SJCRH30 (cell line): ENCODE data around the gene ADGRF1. TPM values are rescaled to one million over a fixed set of nuclear protein-coding genes. Genes with fewer than 3 reads are reported as not detected.
"Not testable (repeated sequence)": the region's sequence is repeated elsewhere in the genome, so short reads cannot be mapped to it uniquely, and the experiment has no call there.

ENCODE experiments used
- DNase-seq, 2 experiments: peaks; one replicate each; pipeline ENCODE4 v3.0.0-alpha.2; 2015 to 2020
- H3K27ac ChIP-seq: fragments of 250-450 bp; sonication (Bioruptor Pico); 2 replicates; pipeline ENCODE4 v1.5.1; 2020; ENCODE audit warnings: mild to moderate bottlenecking, moderate library complexity
- H3K27me3 ChIP-seq: fragments of 250-450 bp; sonication (Bioruptor Pico); 2 replicates; pipeline ENCODE4 v1.5.1; 2020; ENCODE audit warnings: mild to moderate bottlenecking, moderate library complexity
- H3K36me3 ChIP-seq: fragments of 250-450 bp; sonication (Bioruptor Pico); 2 replicates; pipeline ENCODE4 v1.5.1; 2020; ENCODE audit warnings: mild to moderate bottlenecking, moderate library complexity
- H3K4me1 ChIP-seq: fragments of 250-450 bp; sonication (Bioruptor Pico); 2 replicates; pipeline ENCODE4 v1.5.1; 2020; ENCODE audit warnings: mild to moderate bottlenecking, moderate library complexity
- H3K4me3 ChIP-seq: fragments of 250-450 bp; sonication (Bioruptor Pico); 2 replicates; pipeline ENCODE4 v1.5.1; 2020; ENCODE audit warnings: mild to moderate bottlenecking, moderate library complexity
- H3K9me3 ChIP-seq: fragments of 250-450 bp; sonication (Bioruptor Pico); replicated peaks from 2 replicates; pipeline ENCODE4 v1.5.1; 2020; ENCODE audit warnings: mild to moderate bottlenecking, moderate library complexity
- total RNA-seq: library from RNA; depleted of rRNA; stranded (reverse); fragments of >200 nt; shearing (Covaris generic); gene quantifications from 2 replicates; pipeline ENCODE4 v1.2.3, GENCODE V29; 2014

Gene ADGRF1
- total RNA-seq, 1 experiment from 2014 or later = not detected

DNA sequence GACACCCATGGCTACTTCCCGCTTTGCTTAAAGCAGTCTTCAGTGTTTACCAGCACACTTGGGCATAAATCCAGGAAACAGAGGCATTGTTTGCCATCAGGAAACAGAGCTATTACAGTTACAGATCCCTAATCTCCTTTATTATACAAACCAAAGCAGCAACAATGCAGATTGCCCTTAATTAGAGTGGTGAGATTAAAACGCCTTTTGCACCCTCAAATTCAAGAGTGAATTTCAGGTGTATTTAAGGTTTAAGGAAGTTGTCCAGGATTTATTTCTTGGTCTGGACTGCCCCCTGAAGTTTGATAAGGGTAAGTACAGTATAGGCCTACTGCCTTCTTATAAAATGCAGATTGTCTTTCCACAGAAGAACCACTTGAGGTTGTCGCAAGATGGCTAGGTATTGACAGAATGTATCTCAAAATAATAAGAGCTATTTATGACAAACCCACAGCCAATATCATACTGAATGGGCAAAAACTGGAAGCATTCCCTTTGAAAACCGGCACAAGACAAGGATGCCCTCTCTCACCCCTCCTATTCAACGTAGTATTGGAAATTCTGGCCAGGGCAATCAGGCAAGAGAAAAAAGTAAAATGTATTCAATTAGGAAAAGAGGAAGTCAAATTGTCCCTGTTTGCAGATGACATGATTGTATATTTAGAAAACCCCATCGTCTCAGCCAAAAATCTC is 51.2 kb downstream of the ADGRF1 start:
- 0 out of 2 replicates have a peak overlapping the region, but pooled peaks have one; percentile 2 for H3K4me3 ChIP-seq
- H3K9me3 ChIP-seq, H3K36me3 ChIP-seq, H3K27ac ChIP-seq, H3K4me1 ChIP-seq, H3K27me3 ChIP-seq: not testable (repeated sequence)
- peak; percentile 28 to 73 for DNase-seq

DNA sequence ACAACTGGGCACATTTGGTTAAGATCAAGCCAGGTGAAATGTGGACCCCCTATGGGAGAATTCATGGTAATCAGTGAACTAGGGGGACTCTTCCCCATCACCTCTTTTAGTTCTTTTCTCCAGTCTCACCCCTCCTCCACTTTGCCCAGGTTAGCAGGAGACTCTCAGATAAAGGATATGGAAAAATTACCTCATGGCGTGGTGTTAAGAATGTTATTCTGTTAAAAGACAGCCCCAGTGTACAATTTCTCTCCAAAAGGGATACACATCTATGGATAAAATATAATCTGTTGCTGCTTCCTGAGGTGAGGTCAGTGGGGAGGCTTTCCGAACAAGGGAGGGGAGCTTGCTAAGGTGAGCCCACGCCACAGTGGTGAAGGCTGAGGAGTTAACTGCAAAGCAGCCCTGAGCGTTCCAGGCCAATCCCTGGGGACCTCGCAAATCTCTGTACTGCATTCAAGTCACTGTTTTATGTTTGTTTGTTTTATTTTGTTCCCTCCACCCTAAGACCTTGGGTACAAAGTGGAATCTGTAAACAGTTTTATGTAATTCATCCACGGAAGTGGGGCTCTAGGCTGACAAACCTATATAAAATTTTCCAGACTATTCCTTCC is 52.0 kb downstream of the ADGRF1 start:
- H3K4me1 ChIP-seq = no peaks in the 10 kb centered on the region
- no peaks in the 10 kb centered on the region for H3K9me3 ChIP-seq
- H3K36me3 ChIP-seq = no peaks in the 10 kb centered on the region
- peak; percentile 16 to 21 for DNase-seq
- no peaks in the 10 kb centered on the region for H3K27me3 ChIP-seq
- no peak overlapping the region for H3K4me3 ChIP-seq
- no peak overlapping the region for H3K27ac ChIP-seq

GRCh38 chr6:46989398-46989797 is 52.7 kb downstream of the ADGRF1 start:
- Histone ChIP-seq H3K4me3 (no peak overlapping the region), H3K27me3 (no peaks in the 10 kb centered on the region), H3K4me1 (no peaks in the 10 kb centered on the region), H3K36me3 (no peaks in the 10 kb centered on the region), H3K27ac (no peak overlapping the region), H3K9me3 (no peaks in the 10 kb centered on the region)
- DNase-seq = no peak

DNA sequence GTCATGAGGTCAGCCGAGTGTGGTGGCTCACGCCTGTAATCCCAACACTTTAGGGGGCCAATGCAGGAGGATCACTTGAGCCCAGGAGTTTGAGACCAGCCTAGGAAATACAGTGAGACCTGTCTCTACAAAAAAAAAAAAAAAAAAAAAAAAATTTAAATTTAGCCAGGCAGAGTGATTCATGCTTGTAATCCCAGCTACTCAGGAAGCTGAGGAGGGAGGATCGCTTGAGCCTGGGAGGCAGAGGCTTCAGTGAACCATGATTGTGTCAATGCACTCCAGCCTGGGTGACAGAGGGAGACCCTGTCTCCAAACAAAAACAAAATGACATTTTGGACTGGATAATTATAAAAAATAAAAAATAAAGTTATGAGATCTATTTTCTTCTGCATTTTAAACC is 56.2 kb downstream of the ADGRF1 start:
- no peaks in the 10 kb centered on the region for H3K9me3 ChIP-seq
- H3K4me1 ChIP-seq = peaks cover 5% of the 10 kb centered on the region; the same call in 1 of the 2 replicates
- DNase-seq = no peak
- H3K36me3 ChIP-seq = no peaks in the 10 kb centered on the region
- H3K27ac ChIP-seq = no peak overlapping the region
- H3K4me3 ChIP-seq = no peak overlapping the region
- no peaks in the 10 kb centered on the region for H3K27me3 ChIP-seq

DNA sequence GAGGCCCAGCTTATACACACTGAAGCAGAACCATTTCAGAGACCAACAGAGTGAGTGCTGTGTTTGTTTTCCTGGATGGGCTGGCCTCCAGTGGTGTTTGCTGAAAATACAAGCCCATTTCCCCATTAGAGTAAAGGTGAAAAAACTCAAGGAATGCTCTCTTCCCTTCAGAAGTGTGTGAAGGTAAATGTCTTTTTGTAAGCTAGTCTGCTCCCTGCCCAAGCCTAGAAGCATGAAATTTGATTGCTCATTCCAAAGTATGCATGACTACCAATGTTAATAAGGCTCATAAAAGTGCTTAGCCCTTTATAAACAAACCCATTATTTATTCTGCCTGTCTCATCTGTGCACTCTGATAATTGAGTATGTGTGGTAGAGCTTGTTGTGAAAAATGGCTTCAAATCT is 59.1 kb downstream of the ADGRF1 start:
- peak in 1 of 2 experiments; percentile 2 for DNase-seq
- H3K4me3 ChIP-seq = no peak overlapping the region
- no peaks in the 10 kb centered on the region for H3K36me3 ChIP-seq
- peaks cover 5% of the 10 kb centered on the region; the same call in 1 of the 2 replicates for H3K4me1 ChIP-seq
- no peaks in the 10 kb centered on the region for H3K9me3 ChIP-seq
- H3K27me3 ChIP-seq = no peaks in the 10 kb centered on the region
- no peak overlapping the region for H3K27ac ChIP-seq

DNA sequence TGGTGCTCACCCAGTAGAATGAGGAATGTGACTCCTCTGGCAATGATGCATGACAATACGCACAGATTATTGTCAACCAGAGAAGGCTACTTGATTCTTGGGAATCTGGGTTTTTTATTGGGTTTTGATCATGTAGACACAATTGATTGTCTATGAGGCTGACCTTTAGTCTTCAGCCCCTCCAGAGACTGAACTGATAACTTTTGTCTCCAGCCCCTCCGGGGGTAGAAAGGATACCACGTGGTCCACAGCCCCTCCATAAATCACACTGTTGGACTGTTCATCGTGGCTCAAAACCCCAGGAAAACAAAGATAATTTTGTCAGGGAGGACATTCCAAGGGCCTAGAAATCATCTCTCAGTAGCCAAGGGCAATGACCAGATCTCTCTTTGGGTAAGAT is 62.9 kb downstream of the ADGRF1 start:
- Histone ChIP-seq H3K4me1 (peaks cover 5% of the 10 kb centered on the region; the same call in 1 of the 2 replicates), H3K27ac (no peak overlapping the region), H3K27me3 (no peaks in the 10 kb centered on the region), H3K4me3 (no peak overlapping the region), H3K36me3 (no peaks in the 10 kb centered on the region), H3K9me3 (no peaks in the 10 kb centered on the region)
- DNase-seq = no peak

- no peak overlapping the region for H3K27ac ChIP-seq
- no peak overlapping the region for H3K4me3 ChIP-seq
- H3K36me3 ChIP-seq = no peaks in the 10 kb centered on the region
- no peak for DNase-seq
- no peaks in the 10 kb centered on the region; the same call in 1 of the 2 replicates for H3K9me3 ChIP-seq
- H3K4me1 ChIP-seq = no peaks in the 10 kb centered on the region
- no peaks in the 10 kb centered on the region for H3K27me3 ChIP-seq
These were observed 67.3 kb downstream of the ADGRF1 start for GRCh38 chr6:46974786-46975185.

- DNase-seq = no peak
- H3K36me3 ChIP-seq = no peaks in the 10 kb centered on the region
- no peaks in the 10 kb centered on the region for H3K4me1 ChIP-seq
- H3K27ac ChIP-seq = no peak overlapping the region
- H3K27me3 ChIP-seq = no peaks in the 10 kb centered on the region
- H3K9me3 ChIP-seq = no peaks in the 10 kb centered on the region; the same call in 1 of the 2 replicates
- H3K4me3 ChIP-seq = no peak overlapping the region
These were observed 69.1 kb downstream of the ADGRF1 start for GRCh38 chr6:46973029-46973428.

DNA sequence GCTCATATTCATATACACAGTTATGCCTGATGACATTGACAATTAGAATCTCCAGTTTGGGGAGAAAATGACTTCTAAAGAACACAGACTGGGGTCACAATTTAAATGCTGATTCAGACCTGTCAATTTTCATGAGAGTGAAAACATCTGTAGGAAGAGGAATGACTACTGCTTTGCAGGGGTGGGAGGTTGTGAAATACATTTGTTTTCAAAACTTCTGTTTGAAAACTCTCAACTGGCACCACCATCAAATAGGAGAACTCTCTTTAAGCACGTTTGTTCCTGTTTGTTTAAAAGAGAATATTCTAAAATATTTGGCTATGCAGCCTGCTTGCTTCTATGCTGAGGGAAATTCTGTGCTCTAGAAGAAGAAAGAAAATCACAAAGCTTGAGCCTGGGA is 69.6 kb downstream of the ADGRF1 start:
- no peaks in the 10 kb centered on the region for H3K27me3 ChIP-seq
- no peak for DNase-seq
- H3K9me3 ChIP-seq = no peaks in the 10 kb centered on the region; the same call in 1 of the 2 replicates
- H3K4me1 ChIP-seq = no peaks in the 10 kb centered on the region
- H3K36me3 ChIP-seq = no peaks in the 10 kb centered on the region
- no peak overlapping the region for H3K27ac ChIP-seq
- no peak overlapping the region for H3K4me3 ChIP-seq

DNA sequence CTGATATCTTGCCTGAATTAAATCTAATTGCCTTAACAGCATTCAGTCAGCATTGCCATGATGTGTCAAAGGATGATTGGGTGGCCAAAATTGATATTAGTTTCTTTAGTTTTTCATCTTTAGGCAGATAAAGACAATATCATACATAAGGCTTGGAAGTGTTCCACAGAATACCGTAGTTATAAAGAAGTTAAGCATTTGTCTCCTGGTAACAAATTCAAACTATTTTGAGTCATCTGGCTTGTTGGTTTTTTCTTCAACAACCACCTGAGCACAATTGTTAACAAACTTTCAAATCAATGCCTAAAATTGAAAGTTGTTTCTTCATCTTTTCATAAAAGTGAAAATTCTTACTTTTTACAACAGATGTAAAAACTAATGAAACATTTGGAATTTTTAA is 72.9 kb downstream of the ADGRF1 start:
- no peaks in the 10 kb centered on the region; the same call in 1 of the 2 replicates for H3K9me3 ChIP-seq
- H3K36me3 ChIP-seq = no peaks in the 10 kb centered on the region
- H3K27me3 ChIP-seq = no peaks in the 10 kb centered on the region
- no peak for DNase-seq
- no peak overlapping the region for H3K4me3 ChIP-seq
- H3K27ac ChIP-seq = no peak overlapping the region
- no peaks in the 10 kb centered on the region for H3K4me1 ChIP-seq

DNA sequence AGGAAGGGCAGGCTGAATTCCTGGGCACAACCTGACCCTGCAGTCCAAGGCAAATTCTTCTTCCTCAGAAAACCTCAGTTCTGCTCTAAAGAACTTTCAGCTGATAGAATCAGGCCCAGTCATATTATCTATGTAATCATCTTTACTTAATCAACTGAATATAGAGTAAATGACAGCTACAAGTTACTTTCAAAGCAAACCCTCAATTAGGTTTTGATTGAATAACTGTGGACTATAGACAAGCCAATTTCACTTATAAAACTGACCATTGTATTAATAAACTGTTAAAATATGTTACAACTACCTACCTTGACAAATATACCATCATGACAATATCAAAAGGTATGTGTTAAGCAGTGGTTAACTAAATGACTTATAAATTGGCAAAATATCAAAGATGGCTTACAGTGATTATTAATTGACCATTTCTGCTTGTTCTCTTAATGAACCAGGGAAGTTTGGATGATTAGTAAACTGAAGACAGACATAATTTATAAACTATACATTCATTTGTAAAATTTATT is 74.2 kb downstream of the ADGRF1 start:
- no peaks in the 10 kb centered on the region for H3K4me1 ChIP-seq

GRCh38 chr6:46964716-46965519 is 77.2 kb downstream of the ADGRF1 start:
- Histone ChIP-seq H3K27ac (no peak overlapping the region), H3K4me3 (no peak overlapping the region), H3K9me3 (no peaks in the 10 kb centered on the region), H3K4me1 (no peaks in the 10 kb centered on the region), H3K27me3 (no peaks in the 10 kb centered on the region), H3K36me3 (no peaks in the 10 kb centered on the region)
- no peak for DNase-seq

More for the DNA sequence above, 74.2 kb downstream of the ADGRF1 start:
- no peaks in the 10 kb centered on the region for H3K27me3 ChIP-seq
- DNase-seq = no peak
- no peak overlapping the region for H3K4me3 ChIP-seq
- H3K36me3 ChIP-seq = no peaks in the 10 kb centered on the region
- no peaks in the 10 kb centered on the region; the same call in 1 of the 2 replicates for H3K9me3 ChIP-seq
- no peak overlapping the region for H3K27ac ChIP-seq

DNA sequence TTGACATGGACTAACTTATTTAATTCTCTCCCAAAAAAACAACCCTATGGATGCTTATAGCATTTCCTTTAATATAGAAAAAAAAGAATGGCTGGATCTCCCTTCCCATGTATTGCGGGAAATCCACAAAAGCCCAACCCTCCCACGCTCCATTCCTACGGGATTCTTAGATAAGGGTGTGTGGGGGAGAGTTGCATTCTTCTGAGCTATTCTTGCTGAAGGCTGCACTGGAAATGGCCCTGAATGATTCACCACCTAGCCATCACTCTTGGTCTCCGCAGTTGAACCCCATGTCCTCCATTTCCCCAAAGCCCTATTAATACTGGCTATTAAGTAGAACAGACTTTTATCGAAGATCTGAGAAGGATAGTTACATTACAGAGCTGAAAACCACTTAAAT is 78.5 kb downstream of the ADGRF1 start:
- Histone ChIP-seq H3K27ac (no peak overlapping the region), H3K4me3 (no peak overlapping the region), H3K9me3 (no peaks in the 10 kb centered on the region), H3K27me3 (no peaks in the 10 kb centered on the region), H3K4me1 (no peaks in the 10 kb centered on the region), H3K36me3 (no peaks in the 10 kb centered on the region)
- DNase-seq = no peak

GRCh38 chr6:46963039-46963438 is 79.1 kb downstream of the ADGRF1 start:
- Histone ChIP-seq H3K9me3 (no peaks in the 10 kb centered on the region), H3K4me3 (no peak overlapping the region), H3K4me1 (no peaks in the 10 kb centered on the region), H3K36me3 (no peaks in the 10 kb centered on the region), H3K27ac (no peak overlapping the region), H3K27me3 (no peaks in the 10 kb centered on the region)
- DNase-seq = no peak

- no peak overlapping the region for H3K4me3 ChIP-seq
- no peak for DNase-seq
- no peaks in the 10 kb centered on the region for H3K9me3 ChIP-seq
- no peaks in the 10 kb centered on the region for H3K4me1 ChIP-seq
- H3K27ac ChIP-seq = no peak overlapping the region
- no peaks in the 10 kb centered on the region for H3K36me3 ChIP-seq
- H3K27me3 ChIP-seq = no peaks in the 10 kb centered on the region
These were observed 80.4 kb downstream of the ADGRF1 start for GRCh38 chr6:46961711-46962110.
